ENCODE measurements around the gene CNIH3. TPM values are rescaled to one million over a fixed set of nuclear protein-coding genes. Genes with fewer than 3 reads are reported as not detected.

CNIH3 gene
- total RNA-seq, 1 experiment from 2014 or later = 4.2 TPM

DNA sequence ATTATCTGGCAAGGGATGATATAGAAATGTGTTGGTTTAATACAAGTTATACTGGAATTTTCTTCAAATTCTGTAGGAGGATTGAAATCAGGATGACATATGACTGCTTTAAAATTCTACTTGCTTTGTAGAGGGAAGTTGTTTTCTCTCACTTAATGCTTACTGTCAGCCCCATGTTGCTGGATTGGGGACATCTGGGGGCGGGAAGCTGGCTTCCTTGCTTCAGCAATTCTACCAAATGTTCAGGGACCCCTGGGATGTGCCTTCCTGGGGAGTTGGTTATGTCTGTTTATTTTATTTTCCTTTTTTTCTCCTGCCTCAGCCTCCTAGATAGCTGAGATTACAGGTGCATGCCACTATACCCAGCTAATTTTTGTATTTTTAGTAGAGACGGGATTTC, 63.5 kb downstream of the CNIH3 start:
- Histone ChIP-seq H2AFZ (ENCODE audit: low read length) (no peak overlapping the region), H4K8ac (replicated peaks; ENCODE audit: insufficient read length, low read depth, low read length) (no peak overlapping the region), H3K9me3 (ENCODE audit: control insufficient read depth, low read depth, low read length) (no peaks in the 10 kb centered on the region), H2BK12ac (ENCODE audit: insufficient read length, low read depth, low read length) (no peak overlapping the region), H3K4me2 (ENCODE audit: insufficient read depth, insufficient read length, low read length) (no peak overlapping the region), H3K23ac (ENCODE audit: insufficient read length, low read depth, low read length) (no peak overlapping the region), H2BK5ac (ENCODE audit: insufficient read length, low read length) (no peak overlapping the region), H3K14ac (ENCODE audit: insufficient read depth, low read length) (no peak overlapping the region), H3K56ac (ENCODE audit: insufficient read length, low read depth, low read length) (no peak overlapping the region), H3K27me3 (ENCODE audit: insufficient read depth, low read length) (no peaks in the 10 kb centered on the region), H4K5ac (ENCODE audit: insufficient read length, low read depth, low read length) (no peak overlapping the region), H3K79me2 (ENCODE audit: insufficient read depth, low read length) (no peaks in the 10 kb centered on the region), H3K4me1 (ENCODE audit: insufficient read depth, low read length) (no peaks in the 10 kb centered on the region), H4K20me1 (ENCODE audit: control insufficient read depth, insufficient read depth, insufficient read length) (no peaks in the 10 kb centered on the region), H2BK120ac (ENCODE audit: low read depth, low read length, poor library complexity, severe bottlenecking) (no peak overlapping the region), H3K9ac (ENCODE audit: extremely low read depth, insufficient read length, low read length) (no peak overlapping the region), H3K79me1 (ENCODE audit: insufficient read depth, low read depth, low read length, poor library complexity, severe bottlenecking) (no peaks in the 10 kb centered on the region), H3K4ac (ENCODE audit: low read depth, low read length) (no peak overlapping the region), H2BK20ac (ENCODE audit: low read depth, low read length, poor library complexity, severe bottlenecking) (no peak overlapping the region), H3K27ac (ENCODE audit: insufficient read length, low read depth, low read length) (no peak overlapping the region), H3K18ac (ENCODE audit: insufficient read length, low read depth, low read length) (no peak overlapping the region), H3T11ph (ENCODE audit: low read length) (no peak overlapping the region), H3K23me2 (ENCODE audit: insufficient read length, low read depth, low read length, poor library complexity, severe bottlenecking) (no peaks in the 10 kb centered on the region), H2BK15ac (ENCODE audit: low read depth, low read length) (no peak overlapping the region), H4K91ac (ENCODE audit: insufficient read length, low read depth, low read length) (no peak overlapping the region), H2AK5ac (ENCODE audit: insufficient read length, low read length) (no peak overlapping the region)
- TF ChIP-seq, protein P1, sequence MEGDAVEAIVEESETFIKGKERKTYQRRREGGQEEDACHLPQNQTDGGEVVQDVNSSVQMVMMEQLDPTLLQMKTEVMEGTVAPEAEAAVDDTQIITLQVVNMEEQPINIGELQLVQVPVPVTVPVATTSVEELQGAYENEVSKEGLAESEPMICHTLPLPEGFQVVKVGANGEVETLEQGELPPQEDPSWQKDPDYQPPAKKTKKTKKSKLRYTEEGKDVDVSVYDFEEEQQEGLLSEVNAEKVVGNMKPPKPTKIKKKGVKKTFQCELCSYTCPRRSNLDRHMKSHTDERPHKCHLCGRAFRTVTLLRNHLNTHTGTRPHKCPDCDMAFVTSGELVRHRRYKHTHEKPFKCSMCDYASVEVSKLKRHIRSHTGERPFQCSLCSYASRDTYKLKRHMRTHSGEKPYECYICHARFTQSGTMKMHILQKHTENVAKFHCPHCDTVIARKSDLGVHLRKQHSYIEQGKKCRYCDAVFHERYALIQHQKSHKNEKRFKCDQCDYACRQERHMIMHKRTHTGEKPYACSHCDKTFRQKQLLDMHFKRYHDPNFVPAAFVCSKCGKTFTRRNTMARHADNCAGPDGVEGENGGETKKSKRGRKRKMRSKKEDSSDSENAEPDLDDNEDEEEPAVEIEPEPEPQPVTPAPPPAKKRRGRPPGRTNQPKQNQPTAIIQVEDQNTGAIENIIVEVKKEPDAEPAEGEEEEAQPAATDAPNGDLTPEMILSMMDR (conservative IDR thresholded peaks at IDR 0.05) = no peak
- Mint-ChIP-seq H3K36me3 (ENCODE audit: insufficient read depth in 1 of 3, low read depth in 3 of 3) (no peaks in the 10 kb centered on the region), H3K27ac (no peak overlapping the region), H3K9me3 (no peaks in the 10 kb centered on the region), H3K4me3 (no peak overlapping the region), H3K4me1 (peaks cover 0 to 3% of the 10 kb centered on the region in 2 experiments; a peak in 1 of 4 replicates), H3K27me3 (ENCODE audit: low read depth) (no peaks in the 10 kb centered on the region)
- no CpG with 5 or more reads among the region's 2 CpGs for WGBS (ENCODE audit: extremely low coverage, insufficient read length, low lambda C conversion rate)
- DNase-seq = no peak
